Adrenal gland (tissue), 5 donors: ENCODE measurements around the gene PCDHGA11.

ENCODE experiments used
- CTCF ChIP-seq, 6 experiments: fragments of 450-650 bp in 4 of 6; fragments of 200-600 bp in 2 of 6; sonication (generic) in 1 of 6; IDR thresholded peaks; 1 replicate in 5 of 6; 2 replicates in 1 of 6; pipeline versions ENCODE4 v1.5.1 to v1.8.0; 2016 to 2021; ENCODE audit warnings: antibody characterized with exemption in 6 of 6, mild to moderate bottlenecking in 2 of 6, moderate library complexity in 1 of 6
- POLR2A ChIP-seq, 2 donors: fragments of 450-650 bp; IDR thresholded peaks; one replicate each; pipeline ENCODE4 v1.6.1; 2017; ENCODE audit warnings: antibody characterized with exemption in 2 of 2, mild to moderate bottlenecking in 2 of 2, moderate library complexity in 1 of 2
- donor health status: DM: no; HTN: no; CAD: no.

GRCh38 chr5:141392429-141393198, 28.2 kb upstream of the PCDHGA11 start, which contains the start of gene PCDHGA8:
- no peak for TF ChIP-seq CTCF (IDR thresholded peaks at IDR 0.05)
- no peak for TF ChIP-seq POLR2A (IDR thresholded peaks at IDR 0.05)
